NCI-H446 (cell line): ENCODE data around the gene HS2ST1.
"Not testable (repeated sequence)": the region's sequence is repeated elsewhere in the genome, so short reads cannot be mapped to it uniquely, and the experiment has no call there.

ENCODE experiments used
- DNase-seq, 2 experiments: peaks; one replicate each; lab custom pipeline; 2025; lab: John Stamatoyannopoulos, UW

The HS2ST1 gene

GRCh38 chr1:86971778-86972177 lies 57.3 kb downstream of the HS2ST1 start:
- DNase-seq, result no peak

GRCh38 chr1:86972262-86972661 lies 57.8 kb downstream of the HS2ST1 start:
- DNase-seq, result no peak

DNA sequence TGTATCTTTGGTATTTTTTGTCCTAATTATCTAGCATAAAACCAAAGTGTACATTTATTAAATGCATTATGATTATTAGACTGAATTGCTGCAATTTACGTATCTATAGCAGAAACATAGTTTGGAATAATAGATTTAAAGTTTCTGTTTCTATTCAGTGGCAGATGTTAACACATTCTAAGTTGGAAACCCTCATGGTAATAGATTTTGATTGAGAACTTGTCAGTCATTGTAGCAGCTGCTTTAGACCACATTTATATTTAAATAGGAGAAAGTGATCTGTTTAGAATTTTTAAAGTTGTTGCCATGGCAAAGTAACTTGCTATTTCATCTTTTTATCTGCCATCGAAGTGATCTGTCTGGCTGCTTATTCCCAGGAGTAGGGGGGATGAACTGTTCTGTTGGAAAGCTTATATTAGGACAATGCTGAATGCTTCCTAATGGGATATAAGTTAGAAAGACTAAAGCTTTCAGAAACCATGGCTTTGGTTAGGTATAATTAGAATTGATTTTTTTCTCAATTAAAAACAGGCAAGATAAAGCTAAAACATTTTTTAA lies 61.6 kb downstream of the HS2ST1 start:
- DNase-seq, result no peak

- DNase-seq, result no peak
Measured at GRCh38 chr1:86976664-86977063, 62.2 kb downstream of the HS2ST1 start.

- DNase-seq, result no peak
Measured at GRCh38 chr1:86981482-86982213, 67.2 kb downstream of the HS2ST1 start.

DNA sequence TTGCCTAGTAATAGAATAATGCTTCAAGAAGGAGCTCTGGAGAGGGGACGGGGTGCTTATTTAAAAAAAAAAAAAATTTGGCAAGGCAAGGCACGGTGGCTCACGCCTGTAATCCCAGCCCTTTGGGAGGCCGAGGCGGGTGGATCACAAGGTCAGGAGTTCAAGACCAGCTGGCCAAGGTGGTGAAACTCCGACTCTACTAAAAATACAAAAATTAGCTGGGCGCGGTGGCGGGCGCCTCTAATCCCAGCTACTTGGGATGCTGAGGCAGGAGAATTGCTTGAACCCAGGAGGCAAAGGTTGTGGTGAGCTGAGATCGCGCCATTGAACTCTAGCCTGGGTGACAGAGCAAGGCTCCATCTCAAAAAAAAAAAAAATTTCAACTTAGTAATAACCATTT lies 69.2 kb downstream of the HS2ST1 start:
- not testable (repeated sequence) for DNase-seq

DNA sequence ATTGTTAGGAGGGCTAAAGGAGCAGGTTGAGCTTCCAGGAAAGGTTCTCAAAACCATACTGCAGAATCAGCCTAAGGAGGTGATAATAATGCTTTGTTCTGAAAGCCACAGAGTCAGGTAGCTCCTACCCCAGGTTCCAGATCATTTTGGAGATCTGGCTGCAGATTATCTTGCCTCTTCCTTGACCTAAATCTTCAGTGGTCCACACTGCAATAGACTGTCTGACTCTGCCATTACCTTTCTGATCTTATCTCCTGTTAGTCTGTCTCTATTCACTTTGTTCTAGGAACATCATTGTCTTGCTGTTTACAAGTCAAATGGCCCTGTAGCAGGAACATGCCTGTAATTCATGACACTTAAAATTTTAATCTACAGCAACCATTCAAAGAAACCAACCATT lies 73.0 kb downstream of the HS2ST1 start:
- no peak for DNase-seq

DNA sequence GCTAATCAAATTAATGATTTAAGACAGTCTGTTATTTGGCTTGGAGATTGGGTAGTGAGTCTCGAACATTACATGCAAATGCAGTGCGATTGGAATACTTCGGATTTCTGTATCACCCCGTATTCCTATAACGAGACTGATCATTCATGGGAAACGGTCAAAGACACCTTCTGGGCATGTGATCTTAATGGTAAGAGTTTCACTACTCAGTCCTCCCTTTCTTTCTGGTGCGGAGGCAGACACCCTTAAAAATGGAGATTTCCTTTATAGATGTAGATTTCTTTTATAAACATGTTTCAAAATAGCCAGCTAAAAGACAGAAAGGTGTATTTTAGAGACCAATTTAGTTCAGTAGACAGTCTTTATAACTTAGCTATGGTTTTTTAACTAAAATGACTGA lies 74.4 kb downstream of the HS2ST1 start:
- DNase-seq, result no peak

DNA sequence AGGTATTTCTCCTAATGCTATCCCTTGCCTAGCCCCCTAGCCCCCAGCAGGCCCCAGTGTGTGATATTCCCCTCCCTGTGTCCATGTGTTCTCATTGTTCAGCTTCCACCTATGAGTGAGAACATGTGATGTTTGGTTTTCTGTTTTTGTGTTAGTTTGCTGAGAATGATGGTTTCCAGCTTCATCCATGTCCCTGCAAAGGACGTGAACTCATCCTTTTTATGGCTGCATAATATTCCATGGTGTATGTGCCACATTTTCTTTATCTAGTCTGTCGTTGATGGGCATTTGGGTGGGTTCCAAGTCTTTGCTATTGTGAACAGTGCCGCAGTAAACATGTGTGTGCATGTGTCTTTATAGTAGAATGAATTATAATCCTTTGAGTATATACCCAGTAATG lies 75.3 kb downstream of the HS2ST1 start:
- DNase-seq, result not testable (repeated sequence)

DNA sequence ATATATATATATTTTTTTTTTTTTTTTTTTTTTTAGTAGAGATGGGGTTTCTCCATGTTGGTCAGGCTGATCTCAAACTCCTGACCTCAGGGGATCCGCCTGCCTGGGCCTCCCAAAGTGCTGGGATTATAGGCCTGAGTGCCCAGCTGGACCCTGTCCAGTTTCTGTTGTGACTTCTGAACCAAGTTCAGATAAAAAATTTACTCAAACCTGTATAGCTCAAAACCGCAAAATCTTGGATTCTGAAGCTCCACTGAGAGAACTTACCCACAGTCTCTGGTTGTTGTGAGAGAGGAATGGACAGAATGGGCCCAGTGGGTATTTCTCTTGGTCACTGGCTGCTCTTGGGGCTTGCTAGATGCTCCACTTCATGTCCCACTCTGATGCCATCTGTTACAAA lies 76.4 kb downstream of the HS2ST1 start:
- peak in 1 of 2 experiments; percentile 64 for DNase-seq

DNA sequence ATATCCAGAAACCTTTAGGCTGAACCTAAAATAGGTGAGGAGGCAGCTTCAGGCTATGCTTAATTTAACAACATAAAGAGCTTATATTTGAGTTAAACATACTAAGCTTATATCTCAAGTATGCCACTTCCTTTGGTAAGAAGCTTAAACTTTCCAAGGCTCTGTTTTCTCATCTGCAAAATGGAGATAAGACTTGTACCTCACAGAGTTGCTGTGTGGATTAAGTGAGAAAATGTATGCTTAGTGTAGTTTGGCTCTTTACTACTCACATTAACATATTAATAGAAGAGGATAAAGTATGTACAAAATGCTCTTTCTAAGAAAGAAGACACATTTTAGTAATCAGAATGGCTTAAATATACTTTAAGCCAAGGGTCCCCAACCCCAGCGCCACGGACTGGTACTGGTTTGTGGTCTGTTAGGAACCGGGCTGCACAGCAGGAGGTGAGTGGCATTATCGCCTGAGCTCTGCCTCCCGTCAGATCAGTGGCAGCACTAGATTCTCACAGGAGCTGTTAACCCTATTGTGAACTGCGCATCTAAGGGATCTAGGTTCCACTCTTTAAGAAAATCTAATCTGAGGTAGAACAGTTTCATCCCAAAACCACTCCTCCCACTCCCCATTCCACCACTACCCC lies 77.2 kb downstream of the HS2ST1 start:
- DNase-seq, result no peak

- DNase-seq, result no peak
Measured at GRCh38 chr1:86992861-86993260, 78.4 kb downstream of the HS2ST1 start.

DNA sequence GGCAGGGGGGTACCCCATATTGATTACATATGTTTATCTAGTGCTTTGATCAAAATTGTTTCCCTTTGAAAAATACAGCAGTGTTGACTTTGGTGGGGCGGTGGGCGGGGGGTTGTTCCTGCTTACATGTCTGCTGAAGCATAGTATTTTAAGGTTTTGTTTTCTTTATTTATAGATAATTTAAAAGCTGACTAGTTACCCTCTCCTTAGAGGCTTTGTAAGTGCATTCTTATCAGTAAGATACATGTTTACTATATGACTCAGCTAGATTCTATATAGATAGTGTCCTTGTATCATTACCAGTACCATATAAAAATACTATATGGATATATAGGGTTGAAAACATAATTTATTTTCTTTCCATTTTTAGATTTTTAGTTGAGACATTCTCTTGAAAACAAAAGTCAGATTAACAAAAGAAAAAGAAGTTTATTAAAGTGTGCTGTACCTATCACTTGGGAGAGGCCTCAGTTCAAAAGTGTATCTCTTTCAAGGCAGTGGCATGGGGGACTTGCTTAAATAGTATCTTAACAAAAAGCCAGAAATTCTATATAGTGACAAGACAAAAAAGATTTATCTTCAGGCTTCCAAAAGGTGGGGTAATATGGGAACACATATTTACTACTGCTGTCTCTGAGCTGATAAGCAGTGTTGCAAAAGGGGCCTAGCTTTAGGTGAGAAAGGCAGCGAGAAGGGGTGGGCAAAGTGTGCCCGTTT lies 79.0 kb downstream of the HS2ST1 start:
- no peak for DNase-seq

DNA sequence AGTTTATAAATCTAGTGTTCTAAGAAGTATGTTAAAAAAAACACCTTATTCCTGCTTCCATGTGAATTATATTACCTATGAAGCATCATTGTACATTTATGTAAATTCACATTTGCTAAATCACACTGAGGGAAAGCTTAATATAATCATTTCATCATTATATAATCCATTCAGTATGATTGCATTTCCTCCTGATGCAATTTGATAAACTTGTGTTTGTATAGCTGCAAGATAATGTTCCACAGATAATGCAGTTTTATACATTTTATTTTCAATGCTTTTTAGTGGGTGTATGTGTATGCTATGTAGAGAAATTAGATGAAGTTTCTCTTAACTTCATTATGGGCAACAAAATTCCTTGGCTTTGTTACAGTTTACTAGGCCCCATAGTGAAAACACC lies 79.6 kb downstream of the HS2ST1 start:
- DNase-seq, result no peak

- DNase-seq, result no peak
Measured at GRCh38 chr1:86997538-86997937, 83.1 kb downstream of the HS2ST1 start.

GRCh38 chr1:86998280-86998679 lies 83.8 kb downstream of the HS2ST1 start:
- no peak for DNase-seq

DNA sequence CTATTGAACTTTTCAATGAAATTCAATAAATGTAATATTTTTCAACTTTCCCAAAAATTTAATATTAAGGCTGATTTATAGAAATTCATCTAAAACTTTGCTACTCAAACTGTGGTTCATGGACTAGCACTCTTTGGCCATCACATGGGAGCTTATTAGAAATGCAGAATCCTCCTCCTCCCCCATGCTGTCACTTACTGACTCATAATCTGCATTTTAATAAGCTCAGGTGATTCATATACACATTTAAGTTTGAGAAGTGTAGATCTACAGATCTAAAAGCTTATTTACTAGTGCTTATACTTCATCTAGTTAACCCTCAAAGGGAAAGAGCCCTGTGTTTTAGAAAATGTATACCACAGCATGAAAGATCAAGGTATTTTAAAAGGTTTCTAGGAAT lies 84.3 kb downstream of the HS2ST1 start:
- no peak for DNase-seq

GRCh38 chr1:87000460-87000859 lies 86.0 kb downstream of the HS2ST1 start:
- DNase-seq, result no peak

DNA sequence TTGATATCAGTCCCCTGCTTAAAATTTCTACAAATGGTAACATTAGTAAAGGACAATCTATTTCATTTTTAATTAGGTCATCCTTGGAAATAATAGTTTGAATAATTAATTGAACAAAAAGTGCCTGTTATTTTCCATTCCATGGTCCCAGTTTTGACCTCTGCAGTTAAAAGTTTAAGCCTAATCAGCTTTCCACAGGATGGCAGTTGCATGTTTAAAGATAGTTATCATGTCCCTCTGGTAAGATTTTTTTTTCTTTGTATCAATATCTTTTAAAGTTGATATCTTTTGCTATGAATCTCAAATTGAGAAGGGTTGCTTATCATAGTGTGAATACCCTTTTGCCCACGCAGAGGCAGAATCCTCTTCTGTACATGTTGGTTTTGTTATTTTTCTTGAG lies 90.4 kb downstream of the HS2ST1 start:
- DNase-seq, result no peak

- DNase-seq, result no peak
Measured at GRCh38 chr1:87007323-87007722, 92.9 kb downstream of the HS2ST1 start.

GRCh38 chr1:87013385-87013784 lies 99.0 kb downstream of the HS2ST1 start:
- DNase-seq, result not testable (repeated sequence)

DNA sequence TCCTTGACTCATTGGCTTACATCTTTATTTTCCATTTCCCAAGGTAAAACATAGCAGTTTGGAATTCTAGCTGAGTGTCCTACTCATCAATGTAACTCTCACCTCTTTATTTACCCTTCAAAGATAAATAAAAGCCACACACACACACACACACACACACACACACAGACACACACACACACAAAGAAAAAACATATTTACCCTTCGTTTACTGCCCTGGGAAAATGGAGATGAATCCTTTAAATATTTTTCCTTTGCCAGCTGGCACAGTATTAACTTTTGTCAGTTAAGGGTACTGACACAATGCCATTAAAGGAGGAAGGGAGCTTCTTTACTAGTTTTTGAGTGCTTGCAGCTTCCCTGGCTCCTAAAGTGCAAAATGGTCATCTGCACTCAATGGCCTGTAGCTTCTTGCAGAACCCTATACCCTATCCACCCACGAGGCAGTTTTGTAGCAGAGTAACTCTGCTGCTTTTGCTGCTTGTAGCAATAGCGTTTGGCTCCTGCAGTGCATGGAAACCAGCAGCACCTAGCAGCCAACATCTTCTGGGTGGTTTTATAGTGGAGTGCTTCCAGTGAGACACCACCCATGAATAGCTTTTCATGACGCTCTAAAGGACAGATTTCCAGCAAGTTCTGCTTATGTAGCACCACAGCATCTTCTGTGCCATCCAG lies 103.7 kb downstream of the HS2ST1 start:
- peak in 1 of 2 experiments; percentile 6 for DNase-seq
